SIG-M5 treated with dmso at 0.1 percent for 504 hours (cell line): Measurements from ENCODE around the gene FBXO7.
"Not testable (repeated sequence)": the region's sequence is repeated elsewhere in the genome, so short reads cannot be mapped to it uniquely, and the experiment has no call there.

Experiments
- DNase-seq: peaks from one replicate; lab custom pipeline; 2025; ENCODE audit not compliant: unreplicated experiment; lab: John Stamatoyannopoulos, UW

FBXO7 gene

DNA sequence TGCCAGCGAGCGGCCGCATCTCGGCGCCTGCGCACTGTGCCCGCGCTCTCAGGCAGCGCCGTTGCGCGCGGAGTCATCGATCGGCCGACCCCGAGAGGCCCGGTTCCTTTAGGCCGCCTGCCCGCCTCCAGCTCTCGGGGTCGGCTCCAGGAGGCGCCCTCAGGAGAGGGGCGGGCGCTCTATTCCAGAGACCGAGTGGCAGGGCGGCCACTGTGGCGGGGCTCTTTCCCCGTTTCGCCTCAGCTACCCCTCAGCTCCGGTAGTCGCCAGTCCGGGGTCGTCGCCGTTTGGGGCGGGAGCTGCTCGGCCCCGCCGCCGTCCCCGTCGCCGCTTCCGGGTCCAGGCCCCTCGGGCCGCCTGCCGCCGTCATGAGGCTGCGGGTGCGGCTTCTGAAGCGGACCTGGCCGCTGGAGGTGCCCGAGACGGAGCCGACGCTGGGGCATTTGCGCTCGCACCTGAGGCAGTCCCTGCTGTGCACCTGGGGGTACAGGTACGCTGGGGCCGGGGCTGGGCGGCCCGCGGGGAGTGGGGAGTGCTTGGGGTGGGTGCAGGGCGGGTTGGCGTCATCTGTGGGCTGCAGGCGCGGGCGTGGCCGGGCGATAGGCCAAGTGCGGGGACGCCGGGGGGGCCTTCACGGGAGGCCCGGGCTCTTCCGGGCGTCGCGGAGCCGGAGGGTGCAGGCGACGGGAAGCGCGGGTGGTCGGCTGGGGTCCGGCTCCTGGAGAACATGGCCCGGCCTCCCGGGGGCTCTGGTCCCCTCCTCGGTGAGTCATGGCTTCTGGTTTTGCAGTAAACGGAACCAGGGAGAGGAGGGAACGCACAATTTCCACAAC, at the start of gene FBXO7:
Gene FBXO7 (plus strand): TSS at position 177 of the 833 bp plus-strand sequence. CDS start 192 bp downstream, at position 369.
- DNase-seq = peak; percentile 68

DNA sequence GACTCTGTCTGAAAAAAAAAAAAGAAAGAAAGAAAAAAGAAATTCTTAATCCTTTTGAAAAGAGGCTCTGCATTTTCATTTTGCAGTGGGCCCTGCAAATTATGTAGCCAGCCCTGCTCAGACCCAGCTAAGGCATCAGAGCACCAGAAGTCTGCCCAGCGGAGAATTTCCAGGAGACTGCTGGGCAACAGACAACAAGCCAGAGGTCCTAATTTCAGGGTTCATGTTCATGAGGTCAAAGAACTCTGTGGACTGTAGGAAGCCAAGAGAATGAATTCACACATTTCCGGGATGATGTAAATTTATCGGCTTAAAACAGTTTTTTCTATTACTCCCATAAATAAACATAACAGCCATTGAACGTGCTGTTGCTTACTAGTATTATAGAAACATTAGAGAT, 47.7 kb upstream of the FBXO7 start:
- no peak for DNase-seq

DNA sequence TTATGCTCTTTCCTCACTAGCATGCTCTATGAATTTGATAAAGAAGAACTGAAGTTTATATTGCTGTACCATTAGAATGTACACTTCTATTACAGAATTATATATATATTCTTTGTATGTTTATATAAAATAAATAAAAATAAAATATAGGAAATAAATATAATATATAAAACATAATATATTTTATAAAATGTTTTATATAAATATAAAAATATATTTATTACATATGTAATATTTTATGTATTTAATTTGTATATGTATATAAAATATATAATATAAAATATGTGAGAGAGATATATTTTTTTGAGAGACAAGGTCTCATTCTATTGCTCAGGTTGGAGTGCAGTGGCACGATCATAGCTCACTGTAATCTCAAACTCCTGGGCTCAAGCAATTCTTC, 44.3 kb upstream of the FBXO7 start:
- no peak for DNase-seq

DNA sequence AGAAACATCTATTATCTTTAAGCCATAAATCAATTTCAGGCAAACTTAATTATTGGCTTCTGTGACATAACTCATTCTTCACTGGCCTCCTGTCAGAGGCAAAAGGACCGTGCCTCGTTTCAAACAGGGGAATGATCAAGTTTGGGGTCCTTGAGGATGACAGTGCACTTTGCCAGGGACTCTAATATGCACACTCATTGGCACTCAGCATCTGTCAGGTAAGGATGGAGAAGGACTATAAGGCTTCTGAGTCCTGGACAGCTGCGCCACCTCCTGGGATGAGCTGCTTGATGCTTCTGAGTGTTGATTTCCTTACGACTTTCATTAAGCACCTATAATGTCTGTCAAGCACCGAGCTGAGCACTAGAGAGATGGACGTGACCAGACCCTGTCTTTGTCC, 30.5 kb upstream of the FBXO7 start:
- DNase-seq = no peak

DNA sequence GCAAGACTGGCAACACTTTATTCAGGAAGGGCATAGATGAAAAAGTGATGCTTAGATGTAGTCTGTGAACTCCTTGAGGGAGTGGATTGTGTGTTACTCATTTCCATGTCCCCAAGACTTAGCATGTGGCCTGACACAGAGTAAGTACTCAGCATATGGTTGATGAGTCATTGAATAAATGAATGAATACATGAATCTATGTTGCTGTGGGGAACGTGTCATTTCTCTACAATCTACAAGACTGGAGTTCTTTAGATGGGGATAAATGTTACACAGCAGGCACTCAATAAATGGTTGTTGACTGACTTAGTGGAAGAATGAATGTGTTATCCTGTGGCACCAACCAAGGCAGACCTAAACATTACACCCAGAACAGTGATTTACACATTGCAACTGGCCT, 28.3 kb upstream of the FBXO7 start:
- no peak for DNase-seq

DNA sequence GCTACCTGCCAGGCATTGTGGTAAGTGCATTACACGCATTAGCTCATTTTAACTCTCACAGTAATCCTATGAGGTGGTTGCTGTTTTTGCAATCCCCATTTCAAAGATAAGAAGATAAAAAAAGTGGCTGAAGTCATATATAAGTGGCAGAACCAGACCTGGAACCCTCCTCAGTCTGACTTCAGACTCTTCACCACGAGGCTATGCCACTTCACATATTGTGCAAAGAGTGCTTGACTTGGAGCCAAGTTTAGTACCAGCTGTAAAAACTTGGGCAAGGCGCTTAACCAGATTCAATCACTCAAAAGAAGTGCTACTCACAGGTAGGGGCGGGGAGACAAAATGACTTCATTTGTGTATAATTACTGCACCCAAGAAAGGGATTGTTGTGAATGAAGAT, 25.6 kb upstream of the FBXO7 start:
- DNase-seq = no peak

DNA sequence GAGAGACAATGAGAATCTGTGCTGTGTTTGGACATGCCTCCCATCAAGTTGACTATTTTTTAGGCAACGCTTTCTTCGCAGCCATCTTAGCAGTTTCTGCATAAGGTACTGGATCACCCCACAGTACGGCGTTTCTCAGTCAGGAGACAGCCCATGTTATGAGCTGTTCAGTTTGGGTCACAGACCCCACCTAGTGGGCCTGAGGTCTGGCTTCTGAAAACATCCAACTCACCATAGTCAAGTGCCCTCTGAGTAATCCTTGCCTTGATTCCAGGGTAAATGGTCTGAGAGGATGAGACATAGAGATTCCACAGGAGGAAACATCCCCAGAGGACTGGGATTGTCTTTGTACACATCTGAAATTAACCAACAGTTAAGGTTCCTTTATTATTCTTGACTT, 17.6 kb upstream of the FBXO7 start:
- DNase-seq = no peak

DNA sequence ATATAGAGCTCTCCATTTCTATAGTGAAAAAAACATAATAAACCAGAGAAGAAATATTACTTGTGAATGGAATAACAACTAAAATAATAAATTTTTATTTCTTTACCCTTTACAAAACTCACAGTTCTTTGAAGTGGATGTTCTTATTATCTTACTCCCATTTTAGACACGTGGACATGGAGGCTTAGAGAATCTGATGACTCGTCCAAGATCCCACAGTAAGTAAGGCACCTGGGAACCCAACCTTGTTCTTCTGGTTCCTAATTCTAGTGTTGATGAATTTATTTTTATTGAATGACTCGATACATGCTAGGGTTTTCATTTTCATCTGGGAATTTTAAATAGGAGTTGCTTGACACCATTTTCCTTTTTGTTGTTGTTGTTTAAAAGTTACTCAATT, 12.2 kb upstream of the FBXO7 start:
- no peak for DNase-seq

DNA sequence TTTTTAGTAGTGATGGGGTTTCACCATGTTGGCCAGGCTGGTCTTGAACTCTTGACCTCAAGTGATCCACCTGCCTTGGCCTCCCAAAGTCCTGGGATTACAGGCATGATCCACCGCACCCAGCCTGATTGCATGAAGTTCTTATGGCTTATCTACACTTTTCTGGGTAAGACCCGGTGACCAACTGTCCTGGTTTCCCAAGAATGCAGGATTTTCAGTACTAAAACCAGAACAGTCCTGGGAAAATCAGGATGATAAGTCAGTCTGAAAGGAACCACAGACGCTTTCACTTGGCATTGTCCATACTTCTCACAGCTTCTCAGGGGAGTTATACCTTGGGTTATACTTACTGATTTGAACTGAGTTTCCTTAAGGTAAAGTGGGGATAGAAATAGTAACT, 8.9 kb upstream of the FBXO7 start:
- no peak for DNase-seq

DNA sequence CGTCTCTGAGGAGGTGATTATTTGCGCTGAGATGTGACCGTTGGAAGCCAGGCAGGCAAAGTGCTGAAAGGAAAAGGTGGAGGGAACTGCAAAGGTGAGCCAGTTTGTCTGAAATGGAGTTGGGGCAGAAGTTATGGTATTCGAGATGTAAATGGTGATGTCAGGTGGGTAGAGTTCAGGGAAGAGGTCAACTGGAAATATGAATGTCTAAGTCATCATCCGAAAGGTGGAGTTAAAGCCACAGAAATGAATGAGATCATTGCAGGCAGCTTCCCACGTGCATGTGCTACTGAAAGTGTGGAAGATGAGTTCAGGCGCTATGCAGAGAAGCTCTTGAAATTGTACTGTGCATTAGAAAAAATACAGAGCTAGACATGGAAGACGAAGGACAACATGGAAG, 8.1 kb upstream of the FBXO7 start:
- no peak for DNase-seq

DNA sequence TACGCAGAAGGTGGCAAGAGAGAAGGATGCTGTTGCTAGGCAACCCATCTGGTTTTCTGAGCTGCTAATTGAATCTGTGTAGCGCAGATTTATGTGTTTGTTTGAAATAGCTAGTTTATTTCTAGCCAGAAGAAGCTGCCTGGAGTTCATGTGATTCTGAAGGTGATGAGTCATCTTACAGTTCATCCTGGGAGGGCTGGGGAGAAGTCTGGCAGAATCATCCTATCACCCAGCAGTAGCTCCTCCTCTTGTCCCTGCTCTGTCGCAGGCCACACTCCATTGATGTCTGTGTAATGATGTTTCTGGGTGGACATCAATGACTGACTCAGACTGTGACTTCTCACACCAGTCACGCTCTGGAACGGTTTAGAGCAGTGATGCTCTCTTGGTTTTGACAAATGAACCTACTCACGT, 4.8 kb upstream of the FBXO7 start:
- DNase-seq = peak; percentile 13

DNA sequence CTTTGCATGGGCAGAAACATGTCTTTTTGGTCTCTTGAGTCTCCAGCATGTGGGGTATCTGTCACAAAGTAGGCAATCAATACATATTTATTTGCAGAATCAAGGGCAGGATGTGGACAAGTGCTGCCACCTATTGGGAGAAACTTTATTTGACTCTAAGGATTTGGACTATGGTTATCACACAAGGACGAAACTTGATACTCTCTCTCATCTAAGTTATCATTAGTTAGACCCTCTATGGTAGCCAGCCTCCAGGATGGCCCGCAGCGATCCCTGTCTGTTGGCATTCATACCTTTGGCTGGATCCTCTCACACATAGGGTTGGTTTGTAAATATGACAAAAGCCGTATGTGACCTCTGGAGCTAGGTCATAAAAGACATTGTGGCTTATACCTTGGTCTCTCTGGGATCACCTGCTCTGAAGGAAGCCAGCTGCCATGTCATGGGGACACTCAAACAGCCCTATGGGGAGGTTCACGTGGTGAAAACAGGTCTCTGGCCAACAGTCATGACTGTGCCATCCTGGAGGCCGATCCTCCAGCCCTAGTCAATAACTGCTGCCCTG, 1.1 kb upstream of the FBXO7 start:
- DNase-seq = peak; percentile 57

DNA sequence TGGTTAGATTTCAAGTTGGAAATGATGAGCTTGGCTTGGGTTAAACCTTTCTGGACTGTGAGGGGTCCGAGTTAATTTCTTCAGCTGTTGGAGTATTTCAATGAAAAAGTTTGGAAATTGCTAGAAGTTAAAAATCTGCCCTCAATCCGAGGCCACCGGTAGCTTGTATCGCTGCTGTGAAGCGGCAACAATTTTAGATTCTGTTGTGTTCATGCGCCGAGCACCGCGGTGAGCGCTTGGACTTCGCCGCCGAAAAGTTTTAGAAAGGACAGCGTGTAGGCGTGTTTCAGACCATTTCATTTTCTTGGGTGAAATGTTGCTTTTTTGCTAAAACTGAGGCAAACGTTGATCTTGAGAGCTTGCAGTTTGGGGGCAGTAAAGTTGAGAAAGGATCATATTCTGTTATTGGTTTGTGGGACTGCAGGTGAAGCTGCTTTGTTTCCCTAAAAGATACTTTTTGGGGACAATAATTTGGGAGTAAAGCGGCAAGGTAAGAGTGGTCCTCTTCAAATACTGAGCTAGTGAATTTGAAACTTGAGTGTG, 928 bp downstream of the FBXO7 start:
- DNase-seq = no peak

DNA sequence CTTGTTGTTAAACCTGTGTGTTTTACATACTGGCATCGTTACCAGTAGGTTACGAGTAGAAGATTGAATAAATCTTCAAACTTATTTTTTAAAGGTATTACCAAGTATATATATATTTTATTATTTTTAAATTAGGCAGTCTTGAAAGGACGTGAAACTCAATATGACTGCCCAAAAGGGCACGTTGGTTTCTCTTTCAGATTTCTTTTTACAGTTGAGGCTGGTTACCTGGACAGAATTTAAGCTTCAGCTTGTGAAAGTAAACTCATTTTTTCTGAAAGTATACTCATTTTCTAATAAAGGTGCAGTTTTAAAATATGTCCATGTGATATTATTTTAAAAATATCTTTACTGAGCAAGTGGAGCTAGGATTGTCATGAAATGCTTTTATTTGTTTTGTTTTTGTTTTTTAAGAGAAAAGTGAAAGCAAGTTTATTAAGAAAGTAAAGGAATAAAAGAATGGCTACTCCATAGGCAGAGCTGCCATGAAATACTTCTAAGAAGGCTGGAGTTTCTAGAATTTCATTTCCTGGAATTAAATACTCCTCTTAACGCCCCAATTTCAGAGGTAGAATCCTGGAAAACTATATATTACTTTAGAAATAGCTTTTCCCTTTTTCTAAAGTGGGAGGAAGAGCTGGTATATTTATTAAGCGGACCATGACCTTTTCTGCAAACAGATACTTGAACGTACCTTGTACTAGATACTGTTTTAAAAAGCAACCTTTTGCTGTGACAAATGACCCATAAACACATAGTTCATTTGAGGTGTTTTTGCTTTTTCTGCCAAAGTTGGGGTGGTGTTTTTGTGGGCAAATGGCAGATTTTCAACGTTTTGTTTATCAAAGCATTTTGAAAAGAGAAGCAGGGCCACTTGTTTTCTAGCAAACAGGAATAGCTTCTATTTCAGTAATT, 1.9 kb downstream of the FBXO7 start:
- DNase-seq = no peak

DNA sequence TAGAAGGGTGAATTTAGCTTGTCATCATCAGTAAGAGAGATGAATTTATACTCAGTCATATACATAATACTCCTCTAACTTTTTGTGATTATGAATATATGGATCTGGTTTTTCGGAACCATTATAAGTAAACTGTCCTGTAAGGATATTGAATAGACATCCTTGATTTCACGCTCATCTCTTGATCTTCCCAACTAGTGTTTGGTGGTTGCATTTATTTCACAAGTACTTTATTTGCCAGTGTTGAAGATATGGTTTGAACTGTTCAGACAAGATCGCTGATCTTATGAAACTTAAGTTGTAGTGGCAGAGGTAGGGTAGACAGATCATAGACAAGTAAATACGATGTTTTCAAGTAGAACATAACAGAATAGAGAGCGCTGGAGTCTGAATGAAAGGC, 3.0 kb downstream of the FBXO7 start:
- no peak for DNase-seq

DNA sequence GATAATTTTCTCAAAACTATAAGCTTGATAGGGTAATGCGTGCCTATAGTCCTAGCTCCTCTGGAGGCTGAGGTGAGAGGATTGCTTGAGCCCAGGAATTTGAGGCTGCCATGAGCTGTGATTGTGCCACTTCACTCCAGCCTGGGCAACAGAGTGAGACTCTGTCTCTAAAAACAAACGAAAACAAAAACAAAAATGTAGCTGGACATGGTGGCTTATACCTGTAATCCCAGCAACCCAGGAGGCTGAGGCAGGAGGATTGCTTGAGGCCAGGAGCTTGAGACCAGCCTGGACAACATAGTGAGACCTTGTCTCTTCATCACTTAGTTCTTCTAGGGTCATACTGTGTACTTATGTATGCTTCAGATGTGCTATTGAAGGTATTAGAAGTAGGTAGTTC, 3.9 kb downstream of the FBXO7 start:
- DNase-seq = not testable (repeated sequence)

DNA sequence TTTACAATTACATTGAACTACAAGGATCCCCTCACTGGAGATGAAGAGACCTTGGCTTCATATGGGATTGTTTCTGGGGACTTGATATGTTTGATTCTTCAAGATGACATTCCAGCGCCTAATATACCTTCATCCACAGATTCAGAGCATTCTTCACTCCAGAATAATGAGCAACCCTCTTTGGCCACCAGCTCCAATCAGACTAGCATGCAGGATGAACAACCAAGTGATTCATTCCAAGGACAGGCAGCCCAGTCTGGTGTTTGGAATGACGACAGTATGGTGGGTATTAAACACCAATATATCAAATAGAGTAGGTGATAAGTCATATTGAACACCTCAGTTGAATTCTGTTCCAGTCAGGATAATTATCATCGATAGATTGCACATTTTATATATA, 4.4 kb downstream of the FBXO7 start:
- DNase-seq = no peak

DNA sequence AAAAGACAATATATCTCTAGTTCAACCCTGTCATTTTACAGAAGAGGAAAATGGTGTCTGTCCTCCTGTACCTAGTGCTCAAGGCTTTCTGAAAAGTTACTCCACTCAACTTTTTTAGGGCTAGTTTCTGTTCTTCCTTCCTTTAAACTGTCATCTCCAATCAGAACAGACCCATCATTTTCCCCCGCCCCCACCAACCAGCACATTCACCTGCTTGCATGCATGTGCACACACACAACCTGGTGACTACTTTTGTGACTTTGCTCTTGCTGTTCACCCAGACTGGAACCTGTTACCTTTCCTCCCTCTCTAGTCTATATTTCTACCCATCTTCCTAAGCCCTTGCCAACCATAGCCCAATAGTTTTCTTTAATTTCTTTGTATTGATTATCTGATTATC, 5.6 kb downstream of the FBXO7 start:
- DNase-seq = no peak

DNA sequence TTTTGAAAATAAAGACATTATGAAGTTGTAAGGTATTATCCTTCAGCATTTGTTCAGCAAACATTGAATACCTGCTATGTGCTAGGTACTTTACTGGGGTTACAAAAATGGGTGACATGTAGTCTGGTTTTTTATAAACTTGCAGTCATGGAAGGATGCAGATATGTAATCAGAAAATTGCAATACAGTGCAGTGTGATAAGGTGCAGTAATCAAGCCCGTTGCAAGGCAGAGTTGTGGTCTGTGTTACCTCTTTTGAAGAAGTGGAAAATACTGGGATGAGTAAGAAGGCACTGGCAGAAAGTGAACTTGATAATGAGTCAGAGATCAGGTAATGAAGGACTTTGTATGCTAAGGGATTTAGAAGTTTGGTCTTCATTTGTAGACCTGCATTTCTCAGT, 8.1 kb downstream of the FBXO7 start:
- no peak for DNase-seq

DNA sequence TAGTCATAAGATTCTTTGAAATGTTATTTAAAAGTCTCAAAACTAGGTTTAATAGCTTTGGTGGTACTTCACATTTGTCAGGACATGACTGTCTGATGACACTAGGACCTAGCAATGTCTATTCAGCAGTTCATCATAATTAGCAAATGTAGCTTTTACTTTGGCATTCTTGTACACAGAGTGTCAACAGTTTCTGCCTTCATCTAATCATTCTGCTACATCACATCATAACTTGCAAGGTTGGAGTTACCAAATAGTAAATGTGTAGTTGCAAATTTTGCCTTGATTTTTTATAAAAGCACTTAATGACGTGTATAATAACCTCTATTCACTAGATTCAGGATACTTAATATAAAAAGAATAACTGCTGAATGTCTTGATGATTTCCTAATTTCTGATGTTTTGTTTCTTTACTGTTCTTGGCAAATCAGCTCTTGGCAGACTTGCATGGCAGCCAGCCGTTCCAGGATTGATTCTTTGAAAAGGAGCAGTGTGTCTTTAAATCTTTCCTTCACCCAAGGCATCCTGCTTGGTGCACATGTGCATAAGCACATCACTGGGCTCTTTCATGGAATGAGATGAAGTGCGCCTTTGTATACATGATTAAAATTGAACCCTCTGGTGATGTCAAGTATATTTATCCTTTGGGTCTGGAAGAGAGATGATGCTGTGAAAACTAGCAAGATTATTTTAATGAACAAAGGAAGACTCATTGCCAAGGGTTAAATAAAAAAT, 12.2 kb downstream of the FBXO7 start:
- DNase-seq = no peak

DNA sequence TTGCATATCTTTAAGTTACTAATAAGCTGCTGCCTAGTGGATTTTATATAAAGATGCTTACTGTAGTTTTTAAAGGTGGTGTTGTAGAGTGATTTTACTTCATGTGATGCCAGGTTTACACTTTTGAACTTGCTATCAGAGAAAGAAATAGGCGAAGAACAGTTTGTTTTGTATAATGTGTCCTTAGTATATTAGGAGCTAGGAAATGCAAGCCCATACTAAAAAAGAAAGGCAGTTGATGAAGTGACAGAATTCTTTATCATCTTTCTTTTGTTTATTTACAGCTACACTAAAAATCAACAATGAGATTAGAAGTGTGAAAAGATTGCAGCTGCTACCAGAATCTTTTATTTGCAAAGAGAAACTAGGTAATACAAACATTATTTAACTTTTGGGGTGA, 12.8 kb downstream of the FBXO7 start:
- DNase-seq = no peak
